Suprapubic skin (tissue), 3 donors: ENCODE results near the gene ARHGEF12.

ENCODE experiments used
- EP300 ChIP-seq: sonication (generic); formaldehyde crosslinking; IDR thresholded peaks from one replicate; pipeline ENCODE4 v1.6.1; 2017; ENCODE audit warnings: antibody characterized with exemption
- TF ChIP-seq, protein P1 (sequence below), 2 donors: fragments of 200-600 bp in 1 of 2; fragments of 450-650 bp in 1 of 2; sonication (generic) in 1 of 2; IDR thresholded peaks; one replicate each; pipeline ENCODE4 v1.5.1; 2016 to 2019; ENCODE audit warnings: antibody characterized with exemption in 2 of 2, mild to moderate bottlenecking in 1 of 2, moderate library complexity in 1 of 2

DNA sequence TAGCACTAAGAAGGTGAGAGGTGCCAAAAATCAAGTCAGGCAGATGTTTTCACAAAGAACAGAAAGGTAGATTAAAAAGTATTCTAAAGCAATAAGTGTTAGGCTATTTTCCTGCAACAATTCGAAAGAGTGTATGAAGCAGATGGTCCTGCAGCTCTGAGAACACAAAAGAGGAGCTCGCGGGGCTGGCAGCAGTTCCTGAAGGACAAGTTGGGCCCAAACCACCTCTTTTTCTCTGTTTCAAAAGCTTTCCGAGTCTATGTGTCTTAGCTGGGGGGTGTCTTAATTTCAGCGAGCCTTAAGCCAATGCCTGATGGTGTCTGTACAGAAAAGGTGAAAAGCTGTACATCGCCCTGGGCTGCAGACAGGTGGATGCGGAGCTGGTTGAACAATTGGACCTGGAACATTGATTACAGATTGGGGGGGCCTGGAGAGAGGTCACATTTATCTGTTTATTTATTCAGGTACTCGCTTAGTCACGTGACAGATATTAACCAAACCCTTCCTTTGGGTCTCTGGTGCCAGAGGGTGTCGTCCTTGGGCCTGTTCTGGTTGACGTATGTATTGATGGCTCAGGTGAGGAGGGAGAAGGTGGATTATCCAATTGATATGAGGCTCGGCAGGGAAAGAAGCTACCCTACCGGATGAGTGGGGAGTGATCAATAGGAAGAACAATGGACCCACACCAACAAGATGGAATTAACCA is 200.0 kb downstream of the ARHGEF12 start:
- TF ChIP-seq, protein P1, sequence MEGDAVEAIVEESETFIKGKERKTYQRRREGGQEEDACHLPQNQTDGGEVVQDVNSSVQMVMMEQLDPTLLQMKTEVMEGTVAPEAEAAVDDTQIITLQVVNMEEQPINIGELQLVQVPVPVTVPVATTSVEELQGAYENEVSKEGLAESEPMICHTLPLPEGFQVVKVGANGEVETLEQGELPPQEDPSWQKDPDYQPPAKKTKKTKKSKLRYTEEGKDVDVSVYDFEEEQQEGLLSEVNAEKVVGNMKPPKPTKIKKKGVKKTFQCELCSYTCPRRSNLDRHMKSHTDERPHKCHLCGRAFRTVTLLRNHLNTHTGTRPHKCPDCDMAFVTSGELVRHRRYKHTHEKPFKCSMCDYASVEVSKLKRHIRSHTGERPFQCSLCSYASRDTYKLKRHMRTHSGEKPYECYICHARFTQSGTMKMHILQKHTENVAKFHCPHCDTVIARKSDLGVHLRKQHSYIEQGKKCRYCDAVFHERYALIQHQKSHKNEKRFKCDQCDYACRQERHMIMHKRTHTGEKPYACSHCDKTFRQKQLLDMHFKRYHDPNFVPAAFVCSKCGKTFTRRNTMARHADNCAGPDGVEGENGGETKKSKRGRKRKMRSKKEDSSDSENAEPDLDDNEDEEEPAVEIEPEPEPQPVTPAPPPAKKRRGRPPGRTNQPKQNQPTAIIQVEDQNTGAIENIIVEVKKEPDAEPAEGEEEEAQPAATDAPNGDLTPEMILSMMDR (IDR thresholded peaks at IDR 0.05), result no peak
- TF ChIP-seq EP300, result no peak
